GM18498 (cell line): ENCODE measurements around the gene ZIC4.

Experiments
- ATAC-seq: cut with Tn5 transposase; IDR thresholded peaks from one replicate; pipeline ENCODE4 v1.9.1; 2021; ENCODE audit warnings: mild to moderate bottlenecking, moderate library complexity; ENCODE audit not compliant: unreplicated experiment

ZIC4 gene

GRCh38 chr3:147418371-147418781 is 12.0 kb upstream of the ZIC4 start:
- no peak for ATAC-seq

GRCh38 chr3:147417551-147418295 is 11.4 kb upstream of the ZIC4 start:
- no peak for ATAC-seq

- ATAC-seq = no peak
Measured at GRCh38 chr3:147416931-147417330, 10.6 kb upstream of the ZIC4 start.

- ATAC-seq = no peak
Measured at GRCh38 chr3:147415874-147416273, 9.5 kb upstream of the ZIC4 start.

- ATAC-seq = no peak
Measured at GRCh38 chr3:147415286-147415685, 8.9 kb upstream of the ZIC4 start.

- no peak for ATAC-seq
Measured at GRCh38 chr3:147414390-147415138, 8.2 kb upstream of the ZIC4 start.

- ATAC-seq = no peak
Measured at GRCh38 chr3:147413686-147414389, 7.5 kb upstream of the ZIC4 start.

- no peak for ATAC-seq
Measured at GRCh38 chr3:147412917-147413685, 6.8 kb upstream of the ZIC4 start.

- ATAC-seq = no peak
Measured at GRCh38 chr3:147412261-147412916, 6.0 kb upstream of the ZIC4 start.

- ATAC-seq = no peak
Measured at GRCh38 chr3:147411815-147412241, 5.5 kb upstream of the ZIC4 start.

GRCh38 chr3:147411238-147411814 is 5.0 kb upstream of the ZIC4 start:
- no peak for ATAC-seq

- ATAC-seq = no peak
Measured at GRCh38 chr3:147410526-147411237, 4.3 kb upstream of the ZIC4 start.

GRCh38 chr3:147410116-147410525 is 3.8 kb upstream of the ZIC4 start:
- no peak for ATAC-seq

GRCh38 chr3:147409143-147410115 is 3.1 kb upstream of the ZIC4 start, which contains the start of gene ZIC1:
TSS of gene ZIC1 (plus strand) at chr3:147409365. CDS start at chr3:147410113, 748 bp downstream.
- ATAC-seq = no peak

- ATAC-seq = no peak
Measured at GRCh38 chr3:147408188-147409100, 2.1 kb upstream of the ZIC4 start.

GRCh38 chr3:147407498-147408187 is 1.3 kb upstream of the ZIC4 start:
- ATAC-seq = no peak

GRCh38 chr3:147407114-147407497 is 763 bp upstream of the ZIC4 start:
- ATAC-seq = no peak
